Inferior parietal cortex (tissue), 1 donor: ENCODE data around the gene FER1L5.
"Not testable (repeated sequence)": the region's sequence is repeated elsewhere in the genome, so short reads cannot be mapped to it uniquely, and the experiment has no call there.

ENCODE experiments used
- DNase-seq: peaks from one replicate; pipeline ENCODE4 v3.0.0-alpha.2; 2016; ENCODE audit errors: extremely low spot score

The FER1L5 gene

DNA sequence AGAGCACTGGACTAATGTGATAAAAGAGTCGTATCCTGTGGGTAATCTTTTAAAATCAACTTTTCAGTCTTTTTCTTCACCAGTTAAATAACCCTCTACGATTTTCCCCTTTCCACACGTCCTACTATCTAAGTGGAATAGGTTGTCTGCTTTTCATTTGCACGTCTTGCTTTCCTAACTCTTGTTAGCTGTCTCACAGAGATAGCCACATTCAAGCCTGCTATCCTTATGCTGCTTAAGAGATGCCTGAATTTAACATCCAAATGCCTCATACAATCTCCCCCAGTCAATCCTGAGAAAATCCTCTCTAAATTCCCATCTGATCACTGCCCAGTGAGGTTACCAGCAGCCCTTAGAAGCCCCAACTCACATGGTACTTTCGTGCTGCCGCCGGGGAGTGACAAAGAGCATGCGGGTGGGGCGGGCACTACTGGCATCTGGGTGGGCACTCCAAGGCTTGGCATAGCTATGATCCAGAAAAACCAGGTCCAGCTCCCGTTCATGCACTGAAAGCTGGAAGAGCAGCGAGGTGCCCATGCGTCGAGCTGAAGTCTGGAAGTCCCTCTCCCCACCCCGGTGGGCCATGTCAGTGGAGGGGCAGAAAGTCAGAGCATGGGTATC, 5.9 kb upstream of the FER1L5 start:
- no peak for DNase-seq

DNA sequence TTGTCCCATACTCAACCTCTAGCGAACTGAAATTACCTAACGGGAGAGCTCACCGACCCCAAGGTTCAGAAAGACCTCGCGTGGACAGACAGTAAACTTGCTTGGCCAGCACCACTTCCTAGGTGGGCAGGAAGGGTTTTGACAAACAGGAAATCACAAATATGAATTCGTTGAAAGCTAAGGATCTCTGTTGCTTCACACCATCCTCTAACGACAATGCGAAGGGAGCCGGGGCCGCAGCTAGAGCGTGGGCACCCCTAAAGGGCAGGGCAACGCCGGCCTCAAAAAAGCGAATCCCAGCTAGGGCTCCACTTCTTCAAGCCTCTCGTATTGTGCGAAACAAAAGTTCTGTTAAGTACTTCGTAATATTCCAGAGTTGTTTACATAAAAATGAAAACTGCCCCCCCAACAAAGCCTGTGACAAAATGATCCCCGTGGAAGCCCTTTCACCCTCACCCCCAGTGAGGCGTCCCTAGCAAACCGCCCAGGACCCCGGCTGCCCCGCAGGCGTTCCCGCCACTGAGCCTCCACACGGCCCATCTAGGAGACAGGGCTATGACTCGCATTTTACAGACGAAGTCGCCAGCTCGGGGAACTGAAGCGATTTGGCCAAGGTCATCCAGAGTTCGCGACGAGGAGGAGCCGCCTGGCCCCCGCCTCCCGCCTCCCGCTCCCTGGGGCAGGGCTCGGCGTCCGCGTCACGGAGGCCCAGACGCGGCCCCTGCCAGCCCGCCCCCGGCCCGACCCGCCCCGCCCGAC, 5.0 kb upstream of the FER1L5 start:
- DNase-seq: peak; percentile 65

DNA sequence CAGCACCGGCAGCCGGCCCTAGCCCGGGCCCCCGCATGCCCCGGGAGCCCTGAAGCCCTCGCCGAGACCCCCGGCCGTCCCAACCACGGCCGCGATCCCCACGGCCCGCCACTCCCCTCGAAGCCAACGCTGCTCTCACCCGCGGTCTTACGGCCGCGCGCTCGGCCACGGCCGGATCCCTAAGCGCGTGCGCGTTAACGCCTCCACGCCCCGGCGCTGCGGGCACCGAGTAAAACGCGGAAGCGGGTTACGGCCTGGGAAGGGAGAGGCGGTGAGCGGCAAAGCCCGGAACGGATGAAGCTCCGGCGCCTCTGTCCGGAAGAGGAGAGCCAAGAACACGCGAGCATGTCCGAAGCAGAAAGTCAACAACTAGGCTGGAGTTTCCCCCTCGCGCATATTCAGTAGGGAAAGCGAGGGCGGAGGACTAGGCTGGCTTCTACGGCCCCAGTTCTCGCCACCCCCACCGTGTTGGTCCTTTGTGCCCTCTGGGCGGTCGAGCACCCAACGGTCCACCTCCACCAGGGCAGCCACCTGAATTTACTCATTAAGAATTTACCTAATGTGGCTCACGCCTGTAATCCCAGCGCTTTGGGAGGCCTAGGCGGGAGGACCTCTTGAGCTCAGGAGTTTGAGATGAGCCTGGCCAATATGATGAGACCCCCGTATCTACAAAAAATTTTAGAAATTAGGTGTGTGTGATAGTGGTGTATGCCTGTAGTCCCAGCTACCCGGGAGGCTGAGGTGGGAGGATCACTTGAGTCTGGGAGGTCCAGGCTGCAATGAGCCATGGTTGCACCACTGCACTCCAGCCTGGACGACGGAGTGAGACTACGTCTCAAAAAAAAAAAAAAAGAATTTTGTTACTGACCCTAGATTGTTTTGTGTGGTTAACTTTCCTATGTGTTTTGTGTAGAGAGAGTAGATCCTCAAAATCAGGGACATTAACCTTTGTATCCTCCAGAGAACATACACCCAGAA, 4.1 kb upstream of the FER1L5 start, which contains the start of gene KANSL3:
TSS of gene KANSL3 (minus strand) at position 169 of the 978 bp plus-strand sequence. CDS start 1,177 bp downstream, outside the sequence.
- peak; percentile 95 for DNase-seq

DNA sequence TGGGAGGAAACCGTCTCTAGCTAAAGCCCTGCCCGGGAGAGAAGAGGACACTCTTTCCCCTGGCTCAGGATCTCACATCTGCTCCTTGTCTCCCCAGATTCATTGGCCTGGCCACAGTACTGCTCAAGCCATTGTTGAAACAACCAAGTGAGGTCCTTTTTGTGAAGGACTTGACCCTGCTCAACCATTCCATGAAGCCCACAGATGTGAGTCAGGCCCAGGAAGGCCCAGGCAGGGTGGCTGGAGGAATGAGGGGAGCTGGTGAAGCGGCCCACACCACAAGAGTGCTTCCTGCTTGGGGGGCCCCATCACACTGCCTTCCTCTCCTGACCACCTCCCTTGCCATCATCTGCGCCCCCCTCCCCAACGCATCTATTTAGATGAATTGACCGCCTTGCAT, 5.1 kb downstream of the FER1L5 start:
- DNase-seq: no peak

DNA sequence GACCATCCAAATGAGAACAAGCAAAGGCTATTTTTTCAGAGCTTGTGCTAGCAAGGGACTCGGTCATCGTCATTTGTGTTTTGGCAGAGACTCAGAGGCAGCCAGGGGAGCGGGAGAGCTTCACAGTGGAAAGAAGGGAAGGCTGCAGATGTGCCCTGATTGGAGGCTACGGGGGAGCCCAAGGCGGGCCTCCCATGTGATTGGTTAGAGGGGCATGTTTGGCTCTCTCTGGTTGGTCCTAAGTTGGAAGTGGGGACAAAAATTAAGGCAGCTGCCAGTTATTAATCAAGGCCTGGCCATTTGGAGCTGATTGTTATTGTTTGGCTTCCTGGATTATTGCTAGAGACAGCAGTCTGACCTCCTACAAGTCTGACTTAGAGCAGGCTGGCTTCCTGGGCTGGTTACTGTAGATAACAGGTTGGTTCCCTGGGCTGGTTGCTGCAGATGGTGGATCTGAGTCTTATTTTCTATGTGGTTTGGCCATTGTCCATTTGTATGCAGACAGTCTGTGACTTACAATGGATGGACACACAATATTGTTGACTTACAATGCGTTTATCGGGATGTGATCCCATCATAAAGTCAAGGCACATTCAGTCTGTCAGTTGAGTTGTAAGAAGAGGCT, 5.9 kb downstream of the FER1L5 start:
- DNase-seq: no peak

DNA sequence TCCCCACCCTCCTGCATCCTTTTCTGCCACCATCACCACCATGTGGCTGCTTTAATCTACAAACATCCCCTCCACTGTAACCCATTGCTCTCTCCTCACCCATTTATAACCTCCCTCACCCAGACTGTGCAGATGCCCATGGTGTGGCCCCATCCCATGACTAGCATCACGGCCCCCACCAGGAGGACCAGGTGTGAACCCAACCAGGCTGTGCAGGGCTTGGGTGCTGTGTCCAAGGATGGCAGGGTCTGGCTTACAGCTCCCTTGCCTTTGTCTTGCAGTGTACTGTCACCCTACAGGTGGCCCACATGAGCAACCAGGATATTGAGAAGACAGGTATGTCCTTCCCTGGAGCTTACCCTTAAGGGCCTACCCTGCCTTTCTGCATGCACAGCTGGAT, 6.8 kb downstream of the FER1L5 start:
- DNase-seq: no peak

DNA sequence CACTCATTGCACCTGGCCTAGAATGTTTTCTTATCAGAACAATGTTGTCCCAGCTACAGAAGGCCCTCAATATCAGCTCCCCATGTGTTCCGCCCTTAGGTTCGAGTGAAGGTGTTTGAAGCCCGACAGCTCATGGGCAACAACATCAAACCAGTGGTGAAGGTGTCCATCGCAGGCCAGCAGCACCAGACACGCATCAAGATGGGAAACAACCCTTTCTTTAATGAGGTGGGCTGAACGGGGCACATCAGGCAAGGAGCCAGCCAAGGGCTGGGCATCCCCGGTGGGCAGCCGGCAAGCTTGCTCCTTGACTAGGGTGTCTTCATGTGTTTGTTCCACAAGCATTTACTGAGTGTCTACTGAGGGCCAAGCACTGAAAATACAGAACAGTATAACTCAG, 9.2 kb downstream of the FER1L5 start:
- no peak for DNase-seq

DNA sequence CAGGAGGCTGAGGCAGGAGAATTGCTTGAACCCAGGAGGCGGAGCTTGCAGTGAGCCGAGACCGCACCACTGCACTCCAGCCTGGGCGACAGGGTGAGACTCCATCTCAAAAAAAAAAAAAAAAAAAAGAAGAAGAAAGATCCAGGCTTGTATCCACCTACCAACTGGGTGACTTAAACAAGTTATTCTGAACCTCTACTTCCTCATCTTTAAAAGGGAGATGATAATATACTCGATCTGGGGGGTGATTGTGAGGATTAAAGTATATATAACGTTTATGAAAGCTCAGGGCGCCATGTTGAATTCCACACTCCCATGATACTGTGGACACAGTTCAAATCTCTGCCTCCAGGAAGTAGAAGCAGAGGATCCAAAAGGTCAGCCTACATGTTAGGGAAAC, 12.2 kb downstream of the FER1L5 start:
- not testable (repeated sequence) for DNase-seq

DNA sequence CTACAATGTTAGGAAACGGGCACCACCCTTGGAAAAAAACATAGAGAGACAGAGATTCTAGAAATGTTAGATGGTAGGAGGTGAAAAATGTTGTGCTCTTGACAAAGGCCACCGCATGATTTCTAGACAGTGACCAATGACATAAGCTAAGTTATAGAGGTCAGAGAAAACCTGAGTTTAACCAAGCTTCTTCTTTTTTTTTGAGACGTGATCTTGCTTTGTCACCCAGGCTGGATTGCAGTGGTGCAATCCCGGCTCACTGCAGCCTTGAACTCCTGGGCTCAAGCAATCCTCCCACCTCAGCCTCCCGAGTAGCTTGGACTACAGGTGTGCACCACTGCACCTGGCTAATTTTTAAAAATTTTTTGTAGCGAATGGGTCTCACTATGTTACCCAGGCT, 13.0 kb downstream of the FER1L5 start:
- no peak for DNase-seq

DNA sequence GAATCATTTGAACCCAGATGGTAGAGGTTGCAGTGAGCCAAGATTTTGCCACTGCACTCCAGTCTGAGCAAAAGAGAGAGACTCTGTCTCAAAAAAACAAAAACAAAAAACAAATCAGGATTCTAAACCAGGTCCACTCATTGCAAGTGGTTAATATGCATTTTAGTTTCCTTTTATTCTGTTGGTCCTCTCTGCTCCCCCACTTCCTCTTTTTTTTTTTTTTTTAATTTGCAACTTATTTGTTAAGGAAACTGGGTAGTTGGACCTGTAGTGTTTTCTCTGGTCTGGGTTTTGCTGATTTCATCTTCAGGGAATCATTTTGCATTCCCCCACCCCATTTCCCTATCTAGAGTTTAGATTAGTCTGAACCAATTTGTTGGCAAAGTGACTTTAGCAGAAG, 14.0 kb downstream of the FER1L5 start:
- DNase-seq: no peak

DNA sequence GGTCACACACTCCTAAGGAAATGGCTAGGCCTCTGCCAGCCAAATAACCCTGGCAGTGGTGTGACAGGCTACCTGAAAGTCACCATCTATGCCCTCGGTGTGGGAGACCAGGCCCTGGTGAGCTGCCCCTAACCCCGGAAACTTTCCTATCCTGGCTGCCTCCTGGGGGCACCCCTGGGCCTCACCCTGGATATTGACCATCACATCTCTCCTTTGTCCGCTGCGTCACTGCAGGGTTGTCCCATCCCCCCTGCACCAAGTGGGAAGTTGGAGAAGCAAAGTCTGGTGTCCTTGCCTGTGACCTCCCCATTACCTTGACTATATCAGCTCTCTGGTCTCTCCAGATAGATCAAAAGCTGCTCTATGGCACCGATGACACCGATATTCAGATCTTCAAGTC, 18.8 kb downstream of the FER1L5 start:
- DNase-seq: no peak

DNA sequence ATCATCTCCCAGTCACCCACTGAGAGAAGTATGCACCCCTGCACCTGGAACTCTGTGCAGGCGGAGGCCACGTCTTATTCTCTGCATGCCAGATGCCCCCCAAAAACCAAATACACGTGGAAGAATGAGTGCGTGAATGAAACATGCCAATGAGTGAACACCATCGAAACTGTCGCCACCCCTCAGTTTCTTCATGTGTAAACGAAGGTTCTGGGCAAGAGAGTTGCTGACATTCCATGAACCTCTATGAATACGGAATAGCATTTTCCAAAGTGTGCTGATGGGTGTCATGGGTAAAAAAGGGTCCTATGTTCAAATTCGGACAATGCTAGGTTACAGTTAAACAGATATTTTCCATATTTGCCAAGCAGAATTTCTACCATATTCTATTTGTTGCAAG, 19.8 kb downstream of the FER1L5 start:
- no peak for DNase-seq

DNA sequence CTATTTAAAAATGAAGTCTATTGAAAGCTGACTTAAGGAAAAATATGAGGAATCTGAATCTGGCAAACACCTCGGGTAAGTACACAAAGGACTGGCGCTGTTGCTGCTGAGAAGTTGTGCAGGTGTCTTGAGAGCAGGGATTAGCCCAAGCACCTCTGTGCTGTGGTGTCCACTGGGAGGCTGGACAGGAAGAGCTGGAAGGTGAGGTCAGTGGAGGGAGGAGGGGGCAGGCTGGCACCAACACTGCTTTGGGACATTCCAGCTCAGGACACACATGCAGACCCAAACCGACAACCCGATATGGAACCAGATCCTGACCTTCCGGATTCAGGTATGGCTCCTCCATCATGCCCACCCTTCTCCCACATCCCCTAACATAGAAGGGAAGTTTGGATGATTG, 20.6 kb downstream of the FER1L5 start:
- no peak for DNase-seq

DNA sequence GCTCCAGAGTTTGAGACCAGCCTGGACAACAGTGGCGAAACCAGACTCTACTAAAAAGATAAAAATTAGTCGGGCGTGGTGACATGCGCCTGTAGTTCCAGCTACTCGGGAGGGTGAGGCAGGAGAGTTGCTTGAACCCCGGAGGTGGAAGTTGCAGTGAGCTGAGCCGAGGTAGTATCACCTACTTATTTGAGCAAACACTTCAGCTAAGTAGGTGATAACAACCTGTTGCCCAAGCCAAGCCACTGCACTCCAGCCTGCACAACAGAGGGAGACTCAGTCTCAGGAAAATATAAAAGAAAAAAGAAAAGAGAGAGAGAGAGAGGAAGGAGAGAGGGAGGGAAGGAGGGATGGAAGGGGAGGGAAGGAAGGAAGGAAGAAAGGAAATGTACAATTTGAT, 21.3 kb downstream of the FER1L5 start:
- DNase-seq: no peak

DNA sequence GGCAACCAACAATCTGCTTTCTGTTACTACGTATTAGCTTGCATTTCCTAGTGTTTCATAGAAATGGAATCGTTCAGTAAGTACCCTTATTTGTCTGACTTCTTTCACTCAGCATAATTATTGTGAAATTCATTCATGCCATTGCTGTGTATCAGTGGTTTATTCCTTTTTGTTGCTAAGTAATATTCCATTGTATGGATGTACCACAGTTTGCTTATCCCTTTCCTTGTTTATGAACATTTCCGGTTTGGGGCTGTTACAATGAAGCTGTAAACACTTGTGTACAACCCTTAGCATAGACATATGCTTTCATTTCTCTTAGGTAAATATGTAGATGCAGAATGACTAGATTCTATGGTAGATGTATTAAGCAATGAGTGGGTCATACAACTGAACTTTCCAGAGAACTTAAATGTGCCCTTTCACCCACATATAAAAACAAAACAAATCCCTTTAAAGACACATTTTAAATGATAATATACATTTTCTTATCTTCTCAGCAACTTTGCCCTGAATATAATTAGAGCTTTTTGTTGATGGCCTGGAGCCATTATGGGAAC, 21.9 kb downstream of the FER1L5 start:
- no peak for DNase-seq

DNA sequence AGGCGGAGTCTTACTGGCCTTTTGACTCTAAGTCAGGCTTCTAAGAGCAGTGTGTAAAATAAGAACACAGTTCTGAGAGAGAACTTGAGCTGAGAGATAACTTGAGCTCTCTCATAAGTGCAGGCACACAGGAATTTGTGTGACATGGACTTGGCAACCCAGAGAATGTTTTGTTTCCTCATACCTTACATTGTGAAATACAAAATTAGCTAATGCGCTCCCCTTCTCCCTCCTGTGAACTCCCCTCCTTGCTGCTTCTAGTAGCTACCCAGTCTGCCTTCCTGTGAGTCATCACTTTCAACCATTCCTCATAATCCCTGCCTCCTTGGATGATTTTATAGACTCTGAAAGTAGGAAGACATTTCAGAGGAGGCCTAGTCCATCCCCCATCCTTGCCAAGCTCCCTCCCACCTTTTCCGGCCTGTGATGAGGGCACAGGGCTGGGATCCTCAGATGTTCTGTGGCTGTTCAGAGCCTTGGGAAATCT, 22.6 kb downstream of the FER1L5 start:
- DNase-seq: no peak

DNA sequence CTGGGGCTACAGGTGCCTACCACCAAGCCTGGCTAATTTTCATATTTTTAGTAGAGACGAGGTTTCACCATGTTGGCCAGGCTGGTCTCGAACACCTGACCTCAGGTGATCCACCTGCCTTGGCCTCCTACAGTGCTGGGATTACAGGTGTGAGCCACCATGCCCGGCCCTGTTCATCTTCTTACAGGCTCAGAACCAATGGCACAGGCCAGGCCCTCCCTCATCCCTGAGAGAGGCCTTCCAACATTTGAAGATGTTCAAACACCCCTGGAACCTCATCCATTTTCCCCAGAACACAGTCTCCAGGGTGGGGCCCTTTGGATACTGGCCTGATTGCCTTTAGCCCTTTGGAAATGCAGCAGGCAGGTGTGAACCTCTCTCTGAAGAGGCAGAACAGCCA, 23.2 kb downstream of the FER1L5 start:
- DNase-seq: not testable (repeated sequence)

DNA sequence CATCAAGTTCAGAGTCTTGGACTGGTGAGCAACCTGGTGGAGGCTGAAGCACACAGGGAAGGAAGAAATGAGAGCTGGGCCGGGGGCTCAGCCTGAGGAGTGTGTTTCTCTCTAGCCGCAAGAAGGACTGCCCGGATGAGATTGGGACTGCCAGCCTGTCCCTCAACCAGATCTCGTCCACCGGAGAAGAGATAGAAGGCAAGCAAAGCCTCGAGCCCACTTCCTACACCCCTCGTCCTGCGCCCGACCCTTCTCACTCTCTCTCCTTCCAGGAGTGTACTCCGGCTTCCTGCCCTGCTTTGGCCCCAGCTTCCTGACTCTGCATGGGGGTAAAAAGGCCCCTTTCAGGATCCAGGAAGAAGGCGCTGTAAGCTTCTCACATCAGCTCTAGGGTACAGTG, 26.2 kb downstream of the FER1L5 start:
- DNase-seq: no peak

DNA sequence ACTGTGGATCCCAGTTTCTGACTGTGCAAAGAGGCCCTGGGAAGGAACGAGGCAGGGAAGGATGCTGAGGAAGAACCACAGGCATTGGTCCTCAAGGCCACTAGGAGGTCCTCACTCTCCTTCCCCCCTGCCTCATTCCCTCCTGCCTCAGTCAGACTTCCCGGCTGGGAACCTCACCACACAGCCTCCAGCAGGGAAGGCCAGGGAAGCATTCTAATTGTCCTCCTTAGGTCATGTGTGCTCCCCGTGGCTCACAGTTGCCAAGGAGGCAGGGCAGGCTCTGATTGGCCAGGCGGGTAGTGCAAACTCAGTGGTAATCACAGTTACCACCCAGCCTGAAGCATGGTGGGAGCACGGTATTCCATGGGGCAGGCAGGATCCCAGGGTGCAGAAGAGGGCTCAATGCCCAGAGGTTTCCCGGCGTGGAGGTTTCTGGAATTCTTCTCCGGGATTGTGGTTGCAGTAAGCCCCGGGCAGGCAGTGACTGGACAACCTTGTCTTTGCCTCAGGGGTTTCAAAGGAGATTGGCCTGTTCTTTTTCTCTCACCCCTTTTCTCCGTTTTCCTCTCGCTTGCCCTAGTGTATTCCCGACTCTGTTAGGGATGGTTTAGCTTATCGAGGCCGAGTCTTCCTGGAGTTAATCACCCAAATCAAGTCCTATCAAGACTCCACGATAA, 27.1 kb downstream of the FER1L5 start:
- DNase-seq: no peak

DNA sequence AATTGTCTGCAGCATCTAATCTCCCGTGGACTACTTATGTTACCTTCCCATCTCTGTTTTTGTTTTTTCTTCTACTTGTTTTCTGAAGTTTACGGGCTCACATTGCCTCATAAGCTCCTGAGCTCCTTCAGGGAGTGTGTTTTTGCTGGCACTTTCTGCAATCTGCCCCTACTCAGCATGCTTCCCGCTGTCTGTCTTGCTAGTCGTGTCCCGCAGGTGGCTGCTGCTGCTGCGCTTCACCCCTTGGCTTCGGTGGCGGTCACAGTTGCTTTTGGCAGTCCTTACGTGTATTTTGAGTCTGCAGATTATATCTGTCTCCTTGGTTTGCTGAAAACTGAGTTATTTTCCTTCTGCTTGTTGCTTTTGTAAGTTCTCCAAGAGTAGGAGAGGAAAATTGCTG, 37.3 kb downstream of the FER1L5 start:
- no peak for DNase-seq
